CD4-positive, alpha-beta T cell treated with Interleukin-21 for 1 hour (primary cell): ENCODE data around the gene OLIG1.

Source experiments
- DNase-seq: peaks from one replicate; pipeline ENCODE4 v3.0.0-alpha.2; 2020

Gene OLIG1

DNA sequence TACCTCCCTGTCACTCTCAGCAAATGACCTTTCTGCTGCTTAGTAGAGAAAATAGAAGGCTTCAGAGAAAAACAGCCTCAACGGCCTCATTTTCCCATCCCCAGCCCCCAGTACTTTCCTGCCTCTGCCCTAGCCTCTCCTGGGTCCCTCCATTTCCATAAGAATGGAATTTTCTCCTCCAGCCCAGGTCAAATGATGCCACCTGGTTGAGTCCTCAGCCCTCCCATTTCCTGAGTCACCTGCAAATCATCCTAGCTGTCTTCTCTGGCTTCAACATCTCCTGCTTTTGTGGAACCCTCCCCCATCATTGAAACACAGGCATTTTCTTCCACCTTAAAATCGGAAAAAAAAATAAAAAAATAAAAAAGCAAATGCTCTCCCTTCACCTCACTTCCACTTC is 35.1 kb downstream of the OLIG1 start:
- DNase-seq, result no peak

DNA sequence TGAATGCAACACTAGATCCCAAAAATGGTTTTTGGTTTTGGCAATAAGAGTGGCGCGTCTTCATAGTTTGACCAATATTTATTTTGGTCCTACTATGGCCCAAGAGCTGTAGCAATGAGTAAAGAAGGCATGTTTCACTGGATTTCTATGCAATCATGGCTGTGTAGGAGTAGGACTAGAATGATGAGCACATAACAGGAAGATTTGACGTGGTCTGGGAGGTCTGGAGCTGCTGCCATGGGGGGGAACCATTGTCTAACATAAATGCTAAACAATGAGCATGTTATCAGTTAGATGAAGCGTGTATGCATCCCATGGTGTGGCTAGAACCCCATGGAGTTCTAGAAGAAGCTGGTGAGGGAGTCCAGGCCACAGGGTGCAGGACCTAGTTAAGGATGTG is 38.3 kb downstream of the OLIG1 start:
- no peak for DNase-seq

DNA sequence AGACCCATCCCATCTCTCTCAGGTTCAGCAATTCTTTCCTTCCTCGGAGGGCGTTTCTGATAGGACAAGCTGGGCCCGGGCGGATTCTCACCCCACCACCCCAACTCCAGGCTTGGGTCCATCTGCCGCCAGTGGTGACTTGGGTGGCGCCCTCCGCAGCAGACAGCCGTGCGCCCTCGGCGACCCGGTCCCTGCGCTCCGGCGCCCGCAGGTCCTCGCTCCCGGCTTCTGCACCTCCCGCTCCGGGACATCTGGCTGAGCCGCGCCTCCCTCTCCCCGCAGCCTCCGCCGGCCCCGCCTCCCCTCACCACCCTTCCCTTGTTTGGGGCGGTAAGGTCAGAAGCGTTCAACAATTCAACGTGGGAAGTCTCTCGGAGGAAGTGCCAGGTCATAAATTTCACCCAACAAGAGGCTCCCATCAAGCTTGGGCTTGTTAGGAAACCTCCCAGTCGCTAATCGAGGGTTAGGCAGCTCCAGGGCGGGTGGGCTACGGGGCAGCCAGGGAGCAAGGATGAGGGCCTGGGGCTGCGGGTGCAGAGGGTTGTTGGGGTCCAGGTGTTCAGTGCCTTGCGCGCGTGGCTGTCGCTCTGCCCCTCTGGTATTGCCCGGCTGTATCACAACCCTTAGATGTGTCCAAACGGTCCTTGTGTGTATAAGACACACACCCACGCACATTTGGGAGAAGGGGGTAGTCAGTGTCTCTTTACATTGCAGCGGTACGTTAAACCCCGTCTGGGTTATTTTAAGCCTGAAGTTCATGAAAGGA is 39.8 kb downstream of the OLIG1 start:
- no peak for DNase-seq

DNA sequence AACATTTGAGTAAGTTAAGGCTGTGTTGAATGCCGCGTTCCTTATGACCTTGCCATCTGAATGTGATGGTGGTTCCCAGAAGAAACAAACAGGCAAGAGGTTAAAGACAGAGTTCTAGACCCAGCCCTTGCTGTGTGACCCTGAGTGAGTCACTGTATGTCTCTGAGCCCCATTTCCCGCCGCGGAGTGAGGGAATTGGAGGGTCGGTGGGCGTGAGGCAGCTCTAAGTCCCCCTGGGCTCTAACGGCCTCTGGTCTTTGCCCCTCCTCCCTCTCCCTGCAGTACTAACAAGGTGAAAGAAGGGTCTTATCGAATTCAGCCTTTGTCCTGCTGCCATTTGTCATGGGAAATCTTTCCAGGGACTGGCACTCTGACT is 40.4 kb downstream of the OLIG1 start:
- no peak for DNase-seq

DNA sequence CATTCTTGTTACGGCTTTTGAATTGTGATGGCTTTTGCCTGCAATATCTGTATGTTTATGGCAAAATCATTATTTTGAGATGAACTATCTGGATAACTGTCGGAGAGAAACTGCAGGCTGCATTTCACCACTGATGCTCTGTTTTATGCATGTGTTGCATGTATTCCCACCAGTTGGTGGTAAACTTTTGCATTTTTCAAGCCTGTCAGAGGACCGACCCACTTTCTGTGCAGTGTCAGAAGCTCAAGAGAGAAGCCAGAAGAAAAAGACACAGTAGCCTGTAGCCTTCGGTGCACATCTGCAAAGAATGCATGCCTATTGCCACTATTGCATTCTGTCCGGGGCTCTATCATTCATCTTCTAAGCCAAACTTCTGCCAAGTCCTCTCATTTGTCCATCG is 41.6 kb downstream of the OLIG1 start:
- DNase-seq, result no peak

DNA sequence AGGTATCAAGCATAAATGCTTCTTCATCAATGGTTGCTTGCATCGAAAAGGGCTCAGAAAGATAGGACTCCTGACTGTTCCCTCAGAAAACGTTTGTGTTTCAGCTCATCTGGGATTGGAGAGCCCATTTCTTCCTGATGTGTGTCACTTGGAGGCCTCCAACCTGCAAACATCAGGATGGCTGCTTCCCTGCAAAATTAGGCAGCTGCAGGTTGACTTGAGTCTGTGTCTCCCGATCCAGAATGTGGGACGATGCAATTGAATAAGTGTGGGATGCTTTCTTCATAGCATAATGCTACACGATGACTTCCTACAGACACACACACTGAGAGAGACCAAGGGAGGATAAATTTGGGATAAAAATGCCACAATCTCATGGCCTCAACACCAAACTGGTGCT is 42.2 kb downstream of the OLIG1 start:
- no peak for DNase-seq

DNA sequence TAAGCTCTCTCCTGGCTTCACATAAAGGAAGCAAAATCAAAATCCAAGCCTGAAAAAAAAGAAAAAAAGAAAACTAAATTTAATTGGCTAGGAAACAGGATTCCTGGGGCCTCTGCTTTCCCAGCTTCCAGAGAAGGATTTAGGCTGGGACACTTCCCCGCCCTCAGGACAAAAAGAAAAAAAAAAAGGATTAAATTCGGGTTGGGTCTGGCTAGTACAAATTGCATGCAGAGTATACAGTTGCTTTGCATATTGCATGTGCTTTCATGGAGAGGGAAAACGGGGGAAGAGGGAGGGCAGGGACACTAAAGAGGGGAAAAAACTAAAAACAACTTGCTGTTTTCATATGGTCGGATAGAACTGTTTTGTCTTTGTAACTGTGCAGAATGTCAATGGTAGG is 42.7 kb downstream of the OLIG1 start:
- no peak for DNase-seq

DNA sequence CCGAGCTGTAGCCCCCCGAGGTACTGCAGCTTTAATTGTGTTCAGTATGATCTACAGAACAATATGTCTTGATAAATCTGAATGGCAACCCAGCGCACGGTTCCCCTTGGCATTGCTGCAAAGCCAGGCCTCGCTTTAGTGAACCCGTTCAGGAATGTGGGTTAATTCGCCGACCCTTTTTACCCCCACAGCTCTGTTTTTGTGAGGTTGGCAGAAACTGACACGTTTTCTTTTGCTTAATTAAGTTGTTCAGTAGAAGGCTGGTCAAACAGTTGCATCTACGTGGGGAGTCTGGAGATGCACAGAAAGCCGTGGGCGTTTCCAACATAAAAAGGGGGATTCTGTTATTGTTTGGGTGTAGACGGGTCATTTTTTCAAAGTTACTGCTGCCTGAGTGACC is 43.2 kb downstream of the OLIG1 start:
- DNase-seq, result no peak

DNA sequence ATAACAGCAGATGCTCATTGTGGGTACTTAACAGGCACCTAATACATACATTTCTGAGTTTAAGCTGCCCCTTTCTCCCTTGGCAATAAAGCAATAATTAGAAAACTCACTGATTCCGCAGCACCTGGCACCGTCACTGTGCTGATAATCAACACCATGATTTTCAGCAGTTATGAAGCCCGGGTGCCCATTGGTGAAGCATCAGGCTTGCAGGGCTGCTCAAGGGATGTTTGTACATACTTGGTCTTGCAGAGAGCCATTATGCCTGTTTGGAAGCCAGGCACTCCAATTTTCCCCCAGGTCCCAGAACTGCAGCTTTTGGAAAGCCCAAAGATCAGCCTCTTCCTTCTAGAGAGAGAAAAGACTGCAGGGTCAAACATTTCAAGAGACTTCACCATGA is 44.3 kb downstream of the OLIG1 start:
- DNase-seq, result no peak

DNA sequence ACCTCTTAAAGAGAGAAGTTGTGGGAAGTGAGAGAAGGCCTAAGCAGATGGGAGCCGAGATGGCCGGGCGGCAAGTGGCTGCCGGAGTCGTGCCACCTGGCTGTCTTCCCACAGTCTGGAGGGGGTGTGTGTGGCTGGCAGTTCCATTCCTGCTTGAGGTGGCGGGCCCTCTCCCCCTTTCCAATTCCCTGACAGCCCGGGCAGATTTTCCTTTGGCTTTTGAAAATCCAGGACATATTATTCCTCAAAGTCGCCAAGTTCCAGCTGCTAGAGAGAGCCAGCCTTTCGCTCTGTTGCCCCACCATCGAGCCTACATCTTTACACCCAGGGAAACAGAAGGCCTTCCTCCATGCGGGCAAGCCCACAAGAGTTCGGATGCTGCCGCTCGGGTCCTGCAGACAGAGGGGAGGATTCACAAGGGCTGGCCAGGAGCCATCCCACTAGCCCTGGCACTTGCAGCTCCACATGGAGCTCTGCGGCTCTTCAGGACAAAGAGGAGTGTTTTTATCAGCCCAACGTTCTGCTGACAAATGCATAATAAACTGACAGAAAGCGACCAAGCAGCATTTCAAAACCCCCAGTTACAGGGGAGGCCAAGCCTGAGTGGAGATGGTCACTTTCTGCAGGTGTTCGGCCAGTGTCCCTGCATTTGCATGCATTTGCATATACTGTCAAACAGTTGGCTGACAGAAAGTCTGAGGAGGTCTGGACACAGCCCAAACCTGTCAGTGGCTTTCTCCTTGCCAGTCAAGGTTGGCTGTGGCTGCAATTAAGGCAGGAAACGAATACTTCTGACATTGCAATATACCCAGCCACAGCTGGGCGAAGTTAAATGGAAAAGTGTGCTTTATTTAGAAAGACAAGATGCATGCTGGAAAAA is 45.9 kb downstream of the OLIG1 start:
- DNase-seq, result no peak

DNA sequence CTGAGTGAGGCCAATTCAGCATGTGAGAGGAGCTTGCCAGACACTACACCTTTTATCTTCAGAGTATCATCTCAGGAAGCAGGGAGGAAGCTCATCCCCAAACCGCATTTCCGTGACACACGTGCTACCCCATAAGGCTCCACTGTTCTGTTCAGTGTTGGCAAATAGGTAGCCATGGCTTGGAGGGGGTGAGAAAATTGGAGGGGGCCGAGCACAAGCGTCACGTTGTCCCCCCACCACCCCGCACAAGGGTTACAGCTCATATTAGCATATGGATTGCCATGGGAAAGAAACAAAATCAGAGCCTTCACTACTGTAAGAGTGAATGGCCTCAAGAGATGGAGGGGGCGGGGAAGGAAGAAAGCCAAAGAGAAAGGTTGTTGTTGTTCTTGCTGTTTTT is 46.7 kb downstream of the OLIG1 start:
- peak; percentile 15 for DNase-seq

DNA sequence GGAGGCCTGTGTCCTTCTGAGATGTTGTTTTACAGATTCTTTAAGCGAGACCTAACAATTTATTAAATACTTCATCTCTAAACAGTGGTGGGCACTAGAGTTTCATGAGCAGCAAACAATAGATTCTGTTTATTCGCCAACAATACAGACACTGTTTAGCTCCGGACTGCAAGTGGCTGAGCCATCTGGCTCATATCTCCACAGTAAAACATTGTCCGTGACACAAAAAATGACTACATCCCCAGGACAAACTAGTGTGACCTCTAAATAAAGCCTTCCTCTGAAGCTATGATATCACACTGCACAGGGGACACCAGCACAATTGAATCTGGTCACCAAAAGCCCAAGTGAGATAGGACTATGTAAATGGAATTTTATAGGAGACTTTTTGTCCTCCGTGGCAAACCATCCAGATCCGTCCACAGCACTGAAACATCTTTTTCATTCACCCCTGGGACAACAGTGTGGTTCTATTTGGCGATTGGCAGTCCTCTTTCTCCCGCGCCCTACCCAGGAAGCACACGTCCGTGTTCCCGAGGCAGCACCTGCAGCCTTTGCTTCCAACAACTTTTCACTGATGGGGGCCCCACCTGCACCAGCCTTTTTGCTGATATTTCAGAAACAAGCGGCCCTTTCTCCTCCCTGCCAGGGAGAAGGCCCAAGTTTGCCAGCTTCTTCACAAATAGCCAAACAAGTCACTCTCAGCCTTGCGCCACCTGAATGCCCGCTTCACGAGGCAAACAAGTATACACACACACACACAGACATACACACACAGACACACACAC is 47.4 kb downstream of the OLIG1 start:
- DNase-seq, result no peak
